Endothelial cell of umbilical vein (primary cell): Measurements from ENCODE around the gene TTC39A. TPM values are rescaled to one million over a fixed set of nuclear protein-coding genes. Genes with fewer than 3 reads are reported as not detected.

Experiments used
- BruUV-seq: library from RNA; stranded (reverse); fragments of 400-500 nt; replicated peaks from 2 replicates; lab custom pipeline; 2021; lab: Mats Ljungman, UMichigan
- CTCF ChIA-PET: fragments of 300-600, 350-600 bp; sonication (Branson Sonifier 250); formaldehyde crosslinking; loops from one replicate; lab custom pipeline; 2021; ENCODE audit warnings: antibody characterized with exemption, inconsistent platforms; lab: Charles Lee
- POLR2A ChIA-PET: fragments of 300-600, 350-600 bp; sonication (Branson Sonifier 250); formaldehyde crosslinking; loops from one replicate; lab custom pipeline; 2021; ENCODE audit warnings: antibody characterized with exemption, inconsistent platforms; lab: Charles Lee
- DNase-seq: peaks from one replicate; pipeline ENCODE4 v3.0.0-alpha.2; 2011; ENCODE audit warnings: low read depth, low spot score
- FAIRE-seq: peaks from 2 replicates; lab custom pipeline; 2011; peaks lifted over from hg19 to GRCh38; lab: Jason Lieb, UNC
- H2AFZ ChIP-seq: 2 replicates; pipeline ENCODE4 v1.6.0; 2012; ENCODE audit warnings: low read depth, low read length, control low read depth, inconsistent platforms
- H3K27ac ChIP-seq: 2 replicates; pipeline ENCODE4 v1.5.1; 2011; ENCODE audit warnings: low read depth, mild to moderate bottlenecking, control low read depth, low read length, moderate library complexity; ENCODE audit not compliant: insufficient read depth
- H3K27me3 ChIP-seq, 2 experiments: 2 replicates each; pipeline versions ENCODE4 v1.6.0 to v1.6.1; 2011; ENCODE audit warnings: low read length in 2 of 2, mixed read lengths in 1 of 2; ENCODE audit not compliant: control insufficient read depth in 2 of 2, insufficient read depth in 2 of 2
- H3K36me3 ChIP-seq, 2 experiments: 2 replicates in 1 of 2; 3 replicates in 1 of 2; pipeline ENCODE4 v1.5.1; 2011; ENCODE audit warnings: low read length in 2 of 2, mild to moderate bottlenecking in 1 of 2, moderate library complexity in 1 of 2; ENCODE audit not compliant: control insufficient read depth in 2 of 2, insufficient read depth in 2 of 2; ENCODE audit errors: extremely low read depth in 1 of 2
- H3K4me1 ChIP-seq: 3 replicates; pipeline ENCODE4 v1.5.1; 2011; ENCODE audit warnings: mild to moderate bottlenecking, low read length; ENCODE audit not compliant: control insufficient read depth, insufficient read depth; ENCODE audit errors: extremely low read depth
- H3K4me2 ChIP-seq: 2 replicates; pipeline ENCODE4 v1.6.1; 2011; ENCODE audit warnings: low read length, control low read depth, mixed read lengths; ENCODE audit not compliant: insufficient read depth
- H3K4me3 ChIP-seq, 3 experiments: fragments of 200-600 bp in 1 of 3; sonication (generic), shearing (Covaris generic) in 1 of 3; replicated peaks in 1 of 3; 2 replicates each; pipeline ENCODE4 v1.5.1; 2011 to 2016; ENCODE audit warnings: control low read depth in 3 of 3, low read length in 3 of 3, mild to moderate bottlenecking in 2 of 3, inconsistent platforms in 1 of 3, low read depth in 1 of 3, moderate library complexity in 1 of 3; ENCODE audit not compliant: insufficient read depth in 1 of 3
- H3K79me2 ChIP-seq: 2 replicates; pipeline ENCODE4 v1.6.0; 2012; ENCODE audit warnings: low read length, inconsistent platforms; ENCODE audit not compliant: control insufficient read depth, insufficient read depth
- H3K9ac ChIP-seq: replicated peaks from 2 replicates; pipeline ENCODE3; 2011; ENCODE audit warnings: low read length, control low read depth; ENCODE audit not compliant: insufficient read depth; ENCODE audit errors: extremely low read depth
- H3K9me1 ChIP-seq: replicated peaks from 3 replicates; pipeline ENCODE4 v1.6.0; 2011; ENCODE audit warnings: mild to moderate bottlenecking, low read length; ENCODE audit not compliant: control insufficient read depth, insufficient read depth; ENCODE audit errors: extremely low read depth
- H3K9me3 ChIP-seq: replicated peaks from 2 replicates; pipeline ENCODE4 v1.5.1; 2012; ENCODE audit warnings: low read length, inconsistent platforms; ENCODE audit not compliant: control insufficient read depth, insufficient read depth
- H4K20me1 ChIP-seq: replicated peaks from 2 replicates; pipeline ENCODE3; 2011; ENCODE audit warnings: mild to moderate bottlenecking, low read length; ENCODE audit not compliant: control insufficient read depth, insufficient read depth; ENCODE audit errors: extremely low read depth
- FOS ChIP-seq: IDR thresholded peaks from 2 replicates; pipeline ENCODE4 v1.6.1; 2011; ENCODE audit warnings: mild to moderate bottlenecking, low read length, moderate library complexity, borderline replicate concordance; ENCODE audit not compliant: insufficient read depth
- GATA2 ChIP-seq: IDR thresholded peaks from 2 replicates; pipeline ENCODE4 v1.7.0; 2011; ENCODE audit warnings: low read depth, mild to moderate bottlenecking, moderate library complexity, mixed read lengths, low read length; ENCODE audit not compliant: insufficient read length, insufficient read depth
- JUN ChIP-seq: IDR thresholded peaks from 2 replicates; pipeline ENCODE4 v1.6.1; 2011; ENCODE audit warnings: borderline replicate concordance, low read depth; ENCODE audit not compliant: insufficient read length, insufficient read depth
- MYC ChIP-seq: IDR thresholded peaks from one replicate; pipeline ENCODE4 v1.6.1; 2011; ENCODE audit warnings: mild to moderate bottlenecking, low read depth, low read length
- POLR2A ChIP-seq: IDR thresholded peaks from 2 replicates; pipeline ENCODE4 v1.6.1; 2012; ENCODE audit warnings: low read depth, mild to moderate bottlenecking, control low read depth, low read length
- dilution Hi-C: fragments of 300-500 bp; cut with MboI; formaldehyde crosslinking; loops from one replicate; pipeline ENCODE4 v1.15.0; 2019; ENCODE audit warnings: low sequenced_read_pairs; ENCODE audit not compliant: extremely low pct_ligation_motif_present
- intact Hi-C: fragments of 100-400 bp; cut with micrococcal nuclease; formaldehyde crosslinking; loops from one replicate; pipeline ENCODE4 v1.10.0; 2022
- polyA plus RNA-seq, 4 experiments: library from polyadenylated mRNA; depleted of rRNA in 3 of 4; stranded (reverse) in 3 of 4; unstranded in 1 of 4; fragments of >200 nt; gene quantifications; 2 replicates each; pipeline versions ENCODE4 v1.2.1 to v1.2.3, GENCODE V29; 2011 to 2012; ENCODE audit warnings: missing spikeins in 1 of 4
- total RNA-seq: library from RNA; stranded (reverse); gene quantifications from 2 replicates; pipeline ENCODE4 v1.2.3, GENCODE V29; 2021
- TF ChIP-seq, protein P1 (sequence below), 2 donors: IDR thresholded peaks; 1 replicate in 1 of 2; 2 replicates in 1 of 2; pipeline ENCODE4 v1.5.1; 2011; ENCODE audit warnings: low read length in 2 of 2, mild to moderate bottlenecking in 2 of 2, moderate library complexity in 2 of 2, control low read depth in 1 of 2, inconsistent platforms in 1 of 2, low read depth in 1 of 2; ENCODE audit not compliant: insufficient read depth in 1 of 2; ENCODE audit errors: extremely low read depth in 1 of 2
- TF ChIP-seq, protein P2 (sequence below): IDR thresholded peaks from 2 replicates; pipeline ENCODE4 v1.6.1; 2011; ENCODE audit not compliant: insufficient read depth, insufficient read length

Gene TTC39A
- total and polyA plus RNA-seq, 2 donors (not counting 3 experiments of a cell fraction or from before 2014, with no cell fraction given) = 1.1 to 1.7 TPM

DNA sequence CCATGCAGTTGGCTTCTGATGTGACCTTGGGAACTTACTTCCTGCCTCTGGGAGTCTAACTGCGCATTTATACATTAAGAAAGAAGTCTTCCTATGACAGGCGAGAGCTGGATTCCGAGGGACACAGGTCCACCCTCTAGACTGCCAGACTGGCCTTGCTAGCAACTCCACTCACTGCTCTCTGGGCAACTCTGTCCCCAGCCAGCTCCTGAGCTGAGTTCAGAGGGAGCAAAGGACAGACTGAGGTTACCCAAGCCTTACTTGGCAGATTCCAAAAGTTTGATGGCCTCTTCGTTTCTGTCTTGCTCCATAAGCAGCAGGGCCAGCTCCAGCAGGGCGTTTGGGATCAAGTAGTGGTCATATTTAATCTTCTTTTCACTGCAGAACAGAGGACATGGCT is 41.8 kb downstream of the TTC39A start:
- Histone ChIP-seq H3K36me3 (no peaks in the 10 kb centered on the region), H3K27ac (no peak overlapping the region), H3K9ac (no peak overlapping the region), H3K27me3 (no peaks in the 10 kb centered on the region), H3K9me1 (no peaks in the 10 kb centered on the region), H3K4me2 (no peak overlapping the region), H3K4me1 (peaks cover 10% of the 10 kb centered on the region), H3K79me2 (no peaks in the 10 kb centered on the region), H3K9me3 (no peaks in the 10 kb centered on the region), H3K4me3 (no peak overlapping the region), H4K20me1 (no peaks in the 10 kb centered on the region), H2AFZ (no peak overlapping the region)
- intact Hi-C loops = no loop called here
- ChIA-PET CTCF (interaction anchor here (2.3 kb wide), 1 partner anchor 8 kb away, joined by 8 read pairs; no protein-coding TSS in a partner anchor), POLR2A (no interaction called here)
- TF ChIP-seq, protein P1, sequence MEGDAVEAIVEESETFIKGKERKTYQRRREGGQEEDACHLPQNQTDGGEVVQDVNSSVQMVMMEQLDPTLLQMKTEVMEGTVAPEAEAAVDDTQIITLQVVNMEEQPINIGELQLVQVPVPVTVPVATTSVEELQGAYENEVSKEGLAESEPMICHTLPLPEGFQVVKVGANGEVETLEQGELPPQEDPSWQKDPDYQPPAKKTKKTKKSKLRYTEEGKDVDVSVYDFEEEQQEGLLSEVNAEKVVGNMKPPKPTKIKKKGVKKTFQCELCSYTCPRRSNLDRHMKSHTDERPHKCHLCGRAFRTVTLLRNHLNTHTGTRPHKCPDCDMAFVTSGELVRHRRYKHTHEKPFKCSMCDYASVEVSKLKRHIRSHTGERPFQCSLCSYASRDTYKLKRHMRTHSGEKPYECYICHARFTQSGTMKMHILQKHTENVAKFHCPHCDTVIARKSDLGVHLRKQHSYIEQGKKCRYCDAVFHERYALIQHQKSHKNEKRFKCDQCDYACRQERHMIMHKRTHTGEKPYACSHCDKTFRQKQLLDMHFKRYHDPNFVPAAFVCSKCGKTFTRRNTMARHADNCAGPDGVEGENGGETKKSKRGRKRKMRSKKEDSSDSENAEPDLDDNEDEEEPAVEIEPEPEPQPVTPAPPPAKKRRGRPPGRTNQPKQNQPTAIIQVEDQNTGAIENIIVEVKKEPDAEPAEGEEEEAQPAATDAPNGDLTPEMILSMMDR (IDR thresholded peaks at IDR 0.05; ENCODE audit: extremely low read depth in 1 of 2, insufficient read depth in 1 of 2, low read depth in 1 of 2, low read length in 2 of 2) = no peak
- no peak for TF ChIP-seq POLR2A
- TF ChIP-seq JUN = no peak
- TF ChIP-seq GATA2 = no peak
- TF ChIP-seq MYC = no peak
- TF ChIP-seq, protein P2, sequence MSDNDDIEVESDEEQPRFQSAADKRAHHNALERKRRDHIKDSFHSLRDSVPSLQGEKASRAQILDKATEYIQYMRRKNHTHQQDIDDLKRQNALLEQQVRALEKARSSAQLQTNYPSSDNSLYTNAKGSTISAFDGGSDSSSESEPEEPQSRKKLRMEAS = no peak
- TF ChIP-seq FOS = no peak
- no TSS peak for BruUV-seq
- DNase-seq (no peak), FAIRE-seq (no peak)
- dilution Hi-C loops = no loop called here
